MV-4-11 (cell line): Measurements from ENCODE around the gene PTPRN2.
"Not testable (repeated sequence)": the region's sequence is repeated elsewhere in the genome, so short reads cannot be mapped to it uniquely, and the experiment has no call there.

Experiments used
- DNase-seq: peaks from one replicate; lab custom pipeline; 2025; lab: John Stamatoyannopoulos, UW

PTPRN2 gene

DNA sequence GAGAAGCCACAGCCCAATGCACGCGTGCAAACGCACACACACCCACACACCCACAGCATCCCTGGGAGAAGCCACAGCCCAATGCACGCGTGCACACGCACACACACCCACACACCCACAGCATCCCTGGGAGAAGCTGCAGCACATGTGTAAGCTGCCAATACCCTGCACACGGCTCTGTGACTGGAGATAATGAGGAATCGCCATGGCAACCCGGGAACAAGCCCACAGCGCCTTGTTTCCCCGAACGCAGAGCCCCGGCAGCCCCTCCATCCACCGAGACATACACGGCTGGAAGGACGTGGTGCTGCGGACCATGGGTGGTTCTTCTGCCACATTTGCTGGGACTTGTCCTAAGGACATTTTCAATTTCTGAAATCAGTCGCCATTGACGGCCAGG is 221.3 kb downstream of the PTPRN2 start:
- no peak for DNase-seq

DNA sequence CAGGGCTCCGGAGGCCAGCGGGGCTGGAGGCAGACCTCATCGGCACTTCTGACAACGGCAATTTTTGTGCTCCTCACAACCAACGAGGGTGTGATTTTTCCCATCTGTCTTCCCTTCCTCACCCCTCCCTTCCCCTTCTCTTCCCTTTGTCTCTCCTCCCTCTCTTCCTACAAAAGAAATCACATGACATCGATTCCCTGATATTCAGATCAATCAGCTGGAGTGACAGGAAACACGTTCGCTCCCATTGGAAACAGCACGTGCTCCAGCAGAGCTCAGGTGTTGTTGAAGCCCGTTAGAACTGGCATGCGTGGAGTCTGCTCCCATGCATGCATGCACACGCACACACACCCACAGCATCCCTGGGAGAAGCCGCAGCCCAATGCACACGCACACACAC is 222.4 kb downstream of the PTPRN2 start:
- no peak for DNase-seq

GRCh38 chr7:158364451-158364850 is 223.2 kb downstream of the PTPRN2 start:
- no peak for DNase-seq

GRCh38 chr7:158362912-158363905 is 224.4 kb downstream of the PTPRN2 start:
- no peak for DNase-seq

- no peak for DNase-seq
Observed at GRCh38 chr7:158362001-158362400, 225.6 kb downstream of the PTPRN2 start.

- no peak for DNase-seq
Observed at GRCh38 chr7:158361326-158361946, 226.2 kb downstream of the PTPRN2 start.

GRCh38 chr7:158358926-158359645 is 228.5 kb downstream of the PTPRN2 start:
- no peak for DNase-seq

DNA sequence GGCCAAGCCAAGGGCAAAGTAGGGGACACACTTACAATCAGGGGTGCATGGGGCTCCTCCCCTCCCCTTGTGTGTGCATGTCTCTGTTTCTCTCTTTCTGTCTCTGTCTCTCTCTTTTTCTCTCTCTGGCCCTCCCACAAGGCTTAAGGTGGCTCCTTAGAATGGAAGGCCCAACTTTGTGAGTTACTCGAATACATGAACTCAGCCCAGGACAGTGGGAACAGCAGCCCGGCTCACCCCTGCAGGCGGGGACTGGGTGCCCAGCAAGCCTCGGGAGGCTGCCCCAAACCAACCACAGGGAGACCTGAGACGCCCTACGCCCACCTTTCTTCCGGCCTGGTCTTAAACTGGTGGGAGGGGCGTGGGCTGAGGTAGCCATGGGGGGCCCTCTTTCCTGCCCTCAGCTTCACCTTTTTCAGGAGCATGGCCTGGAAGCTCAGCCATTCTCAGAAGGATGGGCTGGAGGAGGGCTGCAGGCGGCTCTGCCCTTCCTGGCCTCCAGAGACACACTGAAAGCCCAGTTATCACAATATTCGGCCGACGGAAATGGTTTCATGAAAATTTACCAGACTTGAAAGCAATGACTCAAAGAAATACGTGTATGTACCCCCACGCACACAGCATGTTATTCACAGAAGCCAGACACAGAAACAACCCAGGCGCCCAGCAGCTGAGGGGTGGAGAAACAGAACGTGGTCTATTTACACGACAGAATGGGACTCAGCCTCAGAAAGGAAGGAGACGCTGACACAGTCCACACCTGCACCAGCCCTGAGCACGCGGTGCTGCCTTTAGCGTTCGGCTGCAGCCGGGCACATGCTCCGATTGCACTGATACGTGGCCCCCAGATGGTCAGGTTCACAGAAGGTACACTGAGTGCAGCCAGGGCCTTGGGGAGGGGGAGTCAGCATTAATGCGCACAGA is 229.5 kb downstream of the PTPRN2 start:
- DNase-seq: no peak

DNA sequence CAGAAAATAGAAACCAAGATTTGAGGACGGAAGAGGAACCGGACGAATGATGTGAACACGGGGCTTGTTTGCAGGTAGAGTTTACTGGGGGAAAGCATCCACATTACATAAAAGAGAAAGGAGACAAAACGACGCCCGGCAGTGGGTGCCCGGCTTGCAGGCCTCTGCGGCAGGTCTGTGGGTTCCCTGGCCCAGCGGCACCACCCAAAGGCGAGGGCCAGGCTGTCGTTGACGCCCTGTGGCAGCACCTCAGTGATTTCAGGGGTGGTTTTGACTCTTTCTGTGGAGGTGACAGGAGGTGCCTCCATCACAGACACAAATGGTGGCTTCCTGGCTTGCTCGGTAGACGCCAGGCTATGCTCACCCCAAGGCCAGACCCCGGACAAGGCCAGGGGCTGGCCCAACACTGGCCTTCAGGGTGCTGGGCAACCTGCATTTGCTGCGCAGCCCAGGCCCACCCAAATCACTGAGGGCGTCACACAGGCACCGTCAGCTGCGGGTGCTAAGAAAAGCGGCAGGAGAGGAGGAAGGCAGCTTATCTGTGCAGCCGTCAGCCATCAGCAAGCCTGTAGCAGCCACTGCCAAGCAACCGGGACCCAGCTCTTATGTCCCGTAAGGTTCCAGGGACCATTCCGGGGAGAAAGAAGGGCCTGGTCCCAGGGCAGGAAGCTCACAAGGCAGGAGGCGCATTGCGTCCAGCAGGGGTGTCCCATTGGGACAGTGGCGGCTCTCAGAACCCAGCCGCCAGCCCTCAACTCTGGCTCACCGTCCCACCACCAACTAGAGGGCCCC is 230.3 kb downstream of the PTPRN2 start:
- no peak for DNase-seq

DNA sequence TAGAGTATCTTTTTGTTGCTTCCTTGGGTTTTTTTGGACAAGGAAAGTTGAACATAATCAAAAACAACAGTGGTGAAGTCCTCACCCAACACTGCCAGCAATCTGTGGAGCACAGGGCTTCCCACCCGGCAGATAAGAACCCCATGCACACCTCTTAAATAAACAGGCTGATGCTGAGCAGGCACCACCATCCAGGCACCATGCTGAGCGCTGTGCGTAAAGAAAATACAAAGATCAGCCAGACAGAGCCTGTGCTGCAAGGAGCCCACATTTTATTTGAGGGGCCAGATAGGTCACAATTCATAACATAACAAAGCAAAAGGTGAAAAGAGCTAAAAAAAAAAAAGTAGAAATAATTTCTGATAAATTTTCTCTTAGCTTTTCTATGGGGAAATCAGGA is 231.2 kb downstream of the PTPRN2 start:
- no peak for DNase-seq

DNA sequence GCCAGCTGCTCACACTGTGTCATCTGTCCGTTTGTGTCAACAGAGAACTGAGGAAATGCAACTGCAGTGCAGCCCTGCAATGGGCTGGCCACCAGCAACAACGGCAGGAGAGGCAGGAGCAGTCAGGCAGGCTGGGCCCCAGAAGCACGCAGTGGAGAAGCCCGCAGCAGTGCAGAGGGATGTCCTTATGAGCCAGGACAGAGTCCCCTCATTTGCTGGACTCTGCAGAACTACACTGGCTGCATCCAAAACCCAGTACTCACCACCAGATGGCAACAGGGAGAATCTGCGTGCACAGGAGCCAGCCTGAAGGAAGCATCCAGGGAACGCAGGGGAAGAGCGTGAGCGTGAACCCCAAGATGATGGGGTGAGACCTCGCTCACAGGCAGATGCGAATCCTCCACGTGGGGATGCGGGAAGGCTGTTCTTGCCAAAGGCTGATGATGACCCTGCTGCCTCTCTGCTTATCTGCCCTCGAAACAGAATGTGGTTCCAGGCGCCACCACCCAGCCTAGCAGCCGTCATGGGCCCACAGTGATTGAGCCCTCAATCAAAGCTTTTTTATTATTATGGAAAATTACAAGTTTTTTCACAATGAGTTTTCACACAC is 232.1 kb downstream of the PTPRN2 start:
- DNase-seq: no peak

GRCh38 chr7:158354861-158355260 is 232.8 kb downstream of the PTPRN2 start:
- DNase-seq: no peak

- peak; percentile 14 for DNase-seq
Observed at GRCh38 chr7:158353606-158354570, 233.7 kb downstream of the PTPRN2 start.

- not testable (repeated sequence) for DNase-seq
Observed at GRCh38 chr7:158351899-158352729, 235.5 kb downstream of the PTPRN2 start.

DNA sequence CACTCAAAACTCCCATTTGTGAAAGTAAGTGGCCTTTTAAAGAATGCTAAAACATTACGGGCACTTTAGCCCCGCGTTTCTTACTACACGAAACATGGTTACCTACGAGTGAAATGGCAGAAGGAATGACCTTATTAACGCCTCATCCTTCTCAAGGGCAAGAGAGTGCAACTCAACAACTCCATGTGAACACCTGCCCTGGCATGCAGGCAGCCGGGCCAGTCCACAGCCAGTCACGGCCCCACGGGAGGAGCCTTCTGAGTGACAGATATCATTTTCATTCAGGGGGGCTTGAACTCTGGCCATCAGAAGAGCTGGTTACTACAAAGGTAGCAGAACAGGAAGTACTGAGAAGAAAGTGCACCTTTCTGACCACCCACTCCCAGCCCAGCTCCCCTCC is 236.1 kb downstream of the PTPRN2 start:
- DNase-seq: no peak

- no peak for DNase-seq
Observed at GRCh38 chr7:158351051-158351450, 236.6 kb downstream of the PTPRN2 start.

GRCh38 chr7:158350166-158350900 is 237.3 kb downstream of the PTPRN2 start:
- DNase-seq: no peak
